Nephron progenitor cell (in vitro differentiated cells): ENCODE results near the gene MRPL9.
"Not testable (repeated sequence)": the region's sequence is repeated elsewhere in the genome, so short reads cannot be mapped to it uniquely, and the experiment has no call there.

ENCODE experiments used
- DNase-seq: peaks from one replicate; pipeline ENCODE4 v3.0.0; 2021
- H3K27ac Mint-ChIP-seq: 2 replicates; pipeline ENCODE4 v1.8.0; 2021; ENCODE audit warnings: mild to moderate bottlenecking, moderate library complexity, mixed read lengths
- H3K27me3 Mint-ChIP-seq: 2 replicates; pipeline ENCODE4 v1.8.0; 2021; ENCODE audit warnings: mild to moderate bottlenecking, low read depth, mixed read lengths; ENCODE audit not compliant: poor library complexity
- H3K36me3 Mint-ChIP-seq: 2 replicates; pipeline ENCODE4 v1.8.0; 2021; ENCODE audit warnings: low read depth, mixed read lengths
- H3K4me1 Mint-ChIP-seq: 2 replicates; pipeline ENCODE4 v1.8.0; 2021; ENCODE audit warnings: mixed read lengths
- H3K4me3 Mint-ChIP-seq: 2 replicates; pipeline ENCODE4 v1.8.0; 2021; ENCODE audit warnings: mild to moderate bottlenecking, moderate library complexity, mixed read lengths
- H3K9me3 Mint-ChIP-seq: 2 replicates; pipeline ENCODE4 v1.8.0; 2021; ENCODE audit warnings: mild to moderate bottlenecking, moderate library complexity, mixed read lengths
- CTCF ChIP-seq: fragments of 200-600 bp; sonication (generic); IDR thresholded peaks from 2 replicates; pipeline ENCODE4 v1.5.0; 2021; ENCODE audit warnings: antibody characterized with exemption

The MRPL9 gene

GRCh38 chr1:151773702-151774101 is 10.4 kb upstream of the MRPL9 start:
- H3K36me3 Mint-ChIP-seq, result peaks cover 19% of the 10 kb centered on the region
- H3K4me3 Mint-ChIP-seq, result no peak overlapping the region
- H3K27ac Mint-ChIP-seq, result no peak overlapping the region
- TF ChIP-seq CTCF, result no peak
- DNase-seq, result no peak
- H3K27me3 Mint-ChIP-seq, result peaks cover 11% of the 10 kb centered on the region
- peaks cover 7% of the 10 kb centered on the region for H3K9me3 Mint-ChIP-seq
- H3K4me1 Mint-ChIP-seq, result no peaks in the 10 kb centered on the region

DNA sequence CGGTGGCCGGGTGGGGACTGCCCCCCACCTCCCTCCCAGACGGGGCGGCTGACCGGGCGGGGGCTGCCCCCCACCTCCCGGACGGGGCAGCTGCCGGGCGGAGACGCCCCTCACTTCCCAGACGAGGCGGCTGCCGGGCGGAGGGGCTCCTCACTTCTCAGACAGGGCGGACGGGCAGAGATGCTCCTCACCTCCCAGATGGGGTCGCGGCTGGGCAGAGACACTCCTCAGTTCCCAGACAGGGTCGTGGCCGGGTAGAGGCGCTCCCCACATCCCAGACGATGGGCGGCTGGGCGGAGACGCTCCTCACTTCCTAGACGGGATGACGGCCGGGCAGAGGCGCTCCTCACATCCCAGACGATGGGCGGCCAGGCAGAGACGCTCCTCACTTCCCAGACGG is 6.0 kb upstream of the MRPL9 start:
- H3K36me3 Mint-ChIP-seq, result not testable (repeated sequence)

DNA sequence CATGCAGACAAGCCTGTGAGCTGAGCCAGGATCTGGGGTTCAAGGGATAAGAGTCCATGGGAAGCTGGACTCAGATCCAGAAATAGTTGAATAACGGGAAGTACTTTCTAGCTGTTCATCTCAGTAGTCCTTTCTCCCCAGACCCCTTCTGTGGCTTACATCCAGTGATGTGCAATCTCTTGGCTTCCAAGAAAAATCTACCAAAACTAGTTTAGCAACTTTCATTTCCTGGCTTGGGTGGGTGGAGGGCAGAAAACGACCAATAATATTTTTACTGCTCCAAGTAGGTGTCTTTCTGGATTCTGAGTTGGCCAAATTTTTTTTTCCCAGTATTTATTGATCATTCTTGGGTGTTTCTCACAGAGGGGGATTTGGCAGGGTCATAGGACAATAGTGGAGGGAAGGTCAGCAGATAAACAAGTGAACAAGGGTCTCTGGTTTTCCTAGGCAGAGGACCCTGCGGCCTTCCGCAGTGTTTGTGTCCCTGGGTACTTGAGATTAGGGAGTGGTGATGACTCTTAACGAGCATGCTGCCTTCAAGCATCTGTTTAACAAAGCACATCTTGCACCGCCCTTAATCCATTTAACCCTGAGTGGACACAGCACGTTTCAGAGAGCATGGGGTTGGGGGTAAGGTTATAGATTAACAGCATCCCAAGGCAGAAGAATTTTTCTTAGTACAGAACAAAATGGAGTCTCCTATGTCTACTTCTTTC is 5.2 kb upstream of the MRPL9 start:
- peaks cover 13% of the 10 kb centered on the region for H3K27me3 Mint-ChIP-seq
- H3K4me1 Mint-ChIP-seq, result peaks cover 10% of the 10 kb centered on the region
- not testable (repeated sequence) for DNase-seq, H3K4me3 Mint-ChIP-seq, H3K36me3 Mint-ChIP-seq, H3K9me3 Mint-ChIP-seq, H3K27ac Mint-ChIP-seq

More for the DNA sequence above, 6.0 kb upstream of the MRPL9 start:
- H3K4me1 Mint-ChIP-seq, DNase-seq, H3K4me3 Mint-ChIP-seq, H3K9me3 Mint-ChIP-seq, H3K27ac Mint-ChIP-seq: not testable (repeated sequence)
- peaks cover 17% of the 10 kb centered on the region for H3K27me3 Mint-ChIP-seq

DNA sequence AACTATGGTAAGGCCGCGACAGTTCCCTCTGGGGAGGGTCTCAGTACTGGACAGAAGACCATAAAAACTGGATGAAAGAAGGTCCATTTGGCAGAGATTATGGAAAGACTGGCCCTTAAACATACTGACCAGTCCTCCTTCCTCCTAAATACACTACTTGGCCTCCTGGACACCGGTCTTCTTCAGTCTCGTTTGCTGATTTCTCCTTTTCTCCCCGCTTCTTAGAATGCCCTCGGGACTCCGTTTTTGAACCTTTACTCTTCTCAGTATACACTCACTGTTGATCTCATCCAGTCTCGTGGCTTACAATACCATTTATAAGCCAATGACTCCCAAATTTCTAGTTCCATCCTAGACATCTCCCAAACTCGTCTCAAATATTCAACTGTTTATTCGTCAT is 694 bp upstream of the MRPL9 start:
- Mint-ChIP-seq H3K27ac (no peak overlapping the region), H3K4me3 (peak overlapping the region; percentile 92), H3K27me3 (peaks cover 10% of the 10 kb centered on the region), H3K36me3 (peaks cover 35% of the 10 kb centered on the region), H3K4me1 (peaks cover 19% of the 10 kb centered on the region), H3K9me3 (no peaks in the 10 kb centered on the region)
- DNase-seq, result no peak
- no peak for TF ChIP-seq CTCF

DNA sequence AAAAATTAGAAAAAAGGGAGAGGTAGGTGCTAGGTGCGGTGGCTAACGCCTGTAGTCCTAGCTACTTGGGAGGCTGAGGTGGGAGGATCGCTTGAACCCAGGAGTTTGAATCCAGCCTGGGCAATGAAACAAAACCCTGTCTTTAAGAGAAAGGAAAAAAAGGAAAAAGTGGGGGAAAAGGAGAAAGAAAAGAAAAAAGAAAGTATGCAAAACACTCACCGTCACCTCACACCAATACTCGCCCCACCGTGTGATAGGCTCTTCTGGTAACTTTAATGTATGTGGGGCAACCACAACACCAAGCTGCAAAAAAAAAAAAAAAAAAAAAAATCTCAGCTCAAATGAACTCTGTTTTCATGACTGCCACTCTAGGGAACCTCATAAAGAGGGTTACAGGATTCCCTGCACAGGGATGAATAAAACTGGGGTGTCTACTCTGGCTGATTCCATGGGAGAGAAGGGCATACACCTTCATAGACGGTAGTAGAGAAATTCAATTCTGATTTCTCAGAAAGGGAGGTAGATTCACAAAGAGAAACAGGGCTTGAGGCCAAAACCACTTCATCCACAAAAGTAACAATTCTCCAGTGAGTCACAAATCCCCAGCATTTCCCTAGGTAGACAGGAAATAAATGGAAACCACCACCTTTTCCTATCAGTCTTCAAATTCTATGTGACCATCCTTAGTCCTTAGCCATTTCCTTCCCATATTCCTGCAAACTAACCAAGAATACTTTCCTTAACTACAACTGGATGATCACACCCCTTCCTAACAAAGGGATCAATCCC is 2.5 kb downstream of the MRPL9 start:
- DNase-seq, result no peak
- Mint-ChIP-seq H3K4me1 (peaks cover 19% of the 10 kb centered on the region), H3K4me3 (peak overlapping the region; percentile 57), H3K9me3 (no peaks in the 10 kb centered on the region), H3K27me3 (no peaks in the 10 kb centered on the region), H3K27ac (no peak overlapping the region), H3K36me3 (peaks cover 41% of the 10 kb centered on the region)
- TF ChIP-seq CTCF, result no peak

- H3K27me3 Mint-ChIP-seq, result no peaks in the 10 kb centered on the region
These were observed 4.1 kb downstream of the MRPL9 start for GRCh38 chr1:151759241-151759640.

More at GRCh38 chr1:151759241-151759640, 4.1 kb downstream of the MRPL9 start:
- Mint-ChIP-seq H3K27ac (no peak overlapping the region), H3K9me3 (no peaks in the 10 kb centered on the region), H3K4me3 (no peak overlapping the region), H3K36me3 (peaks cover 41% of the 10 kb centered on the region), H3K4me1 (peaks cover 16% of the 10 kb centered on the region)
- no peak for TF ChIP-seq CTCF
- no peak for DNase-seq
